Hepatic stellate cell (primary cell): Measurements from ENCODE around the gene EFCAB5.
"Not testable (repeated sequence)": the region's sequence is repeated elsewhere in the genome, so short reads cannot be mapped to it uniquely, and the experiment has no call there.

Experiments used
- DNase-seq: peaks from one replicate; pipeline ENCODE4 v3.0.0; 2011; ENCODE audit warnings: low spot score

EFCAB5 gene

GRCh38 chr17:29935909-29936308 is 5.5 kb upstream of the EFCAB5 start:
- DNase-seq, result not testable (repeated sequence)

DNA sequence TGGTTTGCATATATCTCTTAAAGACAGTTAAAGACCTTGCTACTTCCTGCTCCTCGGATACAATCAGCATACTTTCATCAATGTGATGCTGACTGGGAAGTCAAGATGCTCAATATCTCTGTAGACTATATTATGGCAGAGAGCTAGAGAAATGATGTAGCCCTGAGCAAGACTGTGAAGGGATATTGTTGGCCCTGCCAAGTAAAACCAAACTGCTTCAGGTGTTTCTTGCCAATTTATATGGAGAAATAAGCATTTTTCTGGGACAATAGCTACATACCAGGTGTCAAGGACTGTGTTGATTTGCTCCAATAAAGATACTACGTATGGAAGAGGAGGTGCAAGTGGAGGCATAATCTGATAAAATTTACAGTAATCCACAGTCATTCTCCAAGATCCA is 4.7 kb upstream of the EFCAB5 start:
- no peak for DNase-seq

DNA sequence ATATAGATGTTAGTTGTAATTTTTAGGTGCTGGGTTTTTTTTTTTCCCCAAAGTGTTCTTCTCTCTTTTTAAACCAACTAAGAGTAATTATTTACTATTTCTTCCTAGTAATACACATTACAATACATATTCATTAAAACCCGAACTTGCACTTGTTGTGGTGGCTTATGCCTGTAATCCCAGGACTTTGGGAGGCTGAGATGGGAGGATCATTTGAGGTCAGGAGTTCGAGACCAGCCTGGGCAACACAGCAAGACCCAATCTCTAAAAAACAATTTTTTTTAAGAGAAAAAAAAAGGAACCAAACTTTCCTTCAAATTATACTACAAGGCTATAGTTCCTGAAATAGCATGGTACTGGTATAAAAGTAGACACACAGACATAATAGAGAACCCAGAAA is 3.8 kb downstream of the EFCAB5 start:
- no peak for DNase-seq

DNA sequence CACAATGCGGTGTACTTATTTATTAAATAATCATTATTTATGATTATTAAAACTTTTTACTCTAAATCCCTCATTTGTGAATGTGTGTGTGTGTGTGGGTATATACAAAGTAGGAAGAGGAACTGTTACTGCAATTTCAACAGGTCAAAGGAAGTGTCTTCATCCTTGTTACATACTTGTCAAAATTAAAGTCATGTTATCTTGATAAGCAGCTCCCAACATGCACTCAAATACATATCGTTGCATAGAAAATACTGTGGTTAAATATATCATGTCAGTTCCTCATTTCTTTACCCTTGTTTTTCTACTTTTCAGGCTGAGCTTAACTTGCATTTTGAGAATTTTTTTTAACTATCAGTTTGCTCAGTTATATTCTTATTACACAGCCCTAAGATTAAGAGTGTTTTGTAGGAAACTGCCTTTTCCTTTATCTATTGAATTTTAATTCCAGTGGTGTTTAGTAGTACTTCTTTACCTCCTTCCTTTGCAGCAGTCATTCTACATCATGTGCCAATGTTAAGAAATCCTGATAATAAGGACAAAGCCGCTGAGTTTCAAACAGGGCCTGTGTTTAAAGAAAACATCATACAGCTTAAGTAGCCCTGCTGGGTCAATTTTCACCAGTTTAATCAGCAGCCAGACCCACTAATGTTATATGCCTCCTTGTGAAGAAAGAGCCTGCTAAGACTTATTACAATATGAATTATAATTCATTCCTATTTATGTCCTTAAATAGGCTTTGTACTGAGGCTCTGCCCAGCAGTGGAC is 7.2 kb downstream of the EFCAB5 start:
- DNase-seq, result no peak

- no peak for DNase-seq
Observed at GRCh38 chr17:29949696-29950095, 8.3 kb downstream of the EFCAB5 start.

GRCh38 chr17:29954405-29954804 is 13.0 kb downstream of the EFCAB5 start:
- DNase-seq, result no peak

GRCh38 chr17:29956225-29956624 is 14.8 kb downstream of the EFCAB5 start:
- DNase-seq, result no peak

DNA sequence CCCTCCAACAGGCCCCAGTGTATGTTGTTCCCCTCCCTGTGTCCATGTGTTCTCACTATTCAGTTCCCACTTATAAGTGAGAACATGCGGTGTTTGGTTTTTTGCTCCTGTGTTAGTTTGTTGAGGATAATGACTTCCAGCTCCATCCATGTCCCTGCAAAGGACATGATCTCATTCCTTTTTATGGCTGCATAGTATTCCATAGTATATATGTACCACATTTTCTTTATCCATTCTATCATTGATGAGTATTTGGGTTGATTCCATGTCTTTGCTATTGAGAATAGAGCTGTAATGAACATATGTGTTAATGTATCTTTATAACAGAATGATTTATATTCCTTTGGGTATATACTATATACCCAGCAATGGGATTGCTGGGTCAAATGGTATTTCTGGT is 16.1 kb downstream of the EFCAB5 start:
- DNase-seq, result not testable (repeated sequence)

- no peak for DNase-seq
Observed at GRCh38 chr17:29958947-29959657, 17.7 kb downstream of the EFCAB5 start.

DNA sequence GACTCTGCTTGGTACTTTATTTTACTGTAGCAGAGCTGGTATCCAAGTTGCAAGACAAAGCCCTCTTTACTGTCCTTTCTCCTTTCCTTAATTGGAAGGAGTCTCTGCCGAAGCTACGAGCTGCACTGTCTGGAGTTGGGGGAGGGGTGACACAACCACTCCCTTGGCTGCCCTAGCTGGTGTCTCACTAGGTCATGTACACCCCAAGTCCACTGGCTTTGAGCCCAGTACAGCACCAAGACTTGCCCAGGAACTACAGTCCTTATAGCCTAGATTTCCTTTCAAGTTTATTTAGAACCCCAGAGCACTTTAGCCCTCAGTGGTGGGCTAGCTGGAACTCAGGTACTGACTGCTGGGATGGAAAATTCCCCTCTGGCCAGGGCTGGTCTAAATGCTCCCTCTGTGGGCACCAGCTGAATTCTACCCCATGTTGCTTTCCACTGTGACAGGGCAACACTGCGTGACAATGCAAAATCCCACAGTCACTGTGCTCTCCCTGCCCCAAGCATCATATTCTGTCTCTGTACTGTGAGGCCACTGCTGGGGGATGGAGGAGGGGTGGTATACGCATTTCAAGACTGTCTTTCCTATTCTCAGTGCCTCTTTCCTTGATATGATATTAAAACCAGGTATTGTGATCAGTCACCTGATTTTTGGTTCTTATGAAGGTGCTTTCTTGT is 18.4 kb downstream of the EFCAB5 start:
- no peak for DNase-seq

GRCh38 chr17:29962656-29963055 is 21.2 kb downstream of the EFCAB5 start:
- DNase-seq, result no peak

- DNase-seq, result no peak
Observed at GRCh38 chr17:29968271-29968670, 26.8 kb downstream of the EFCAB5 start.

GRCh38 chr17:29972277-29972676 is 30.8 kb downstream of the EFCAB5 start:
- DNase-seq, result no peak

GRCh38 chr17:29973005-29973404 is 31.6 kb downstream of the EFCAB5 start:
- no peak for DNase-seq

DNA sequence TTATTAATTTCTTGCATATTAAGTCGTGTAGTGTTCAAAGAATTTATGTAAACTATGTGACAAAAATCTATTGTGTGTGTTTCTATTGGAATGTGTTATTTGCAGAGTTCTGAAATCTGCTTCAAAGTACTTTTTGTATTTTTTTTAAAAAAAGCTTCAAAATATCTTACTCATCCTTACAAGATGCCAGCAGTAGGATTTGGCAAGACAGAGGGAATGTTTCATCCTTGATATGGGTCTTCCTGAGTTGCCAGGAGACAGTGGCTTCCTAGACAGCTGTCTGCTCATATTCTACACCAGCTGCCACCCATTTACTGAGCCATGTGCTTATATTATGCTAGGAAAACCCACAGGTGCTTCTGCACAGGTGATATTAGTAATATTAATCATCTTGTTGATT is 36.4 kb downstream of the EFCAB5 start:
- peak; percentile 16 for DNase-seq

GRCh38 chr17:29980261-29980660 is 38.8 kb downstream of the EFCAB5 start:
- no peak for DNase-seq

GRCh38 chr17:29982991-29983653 is 41.7 kb downstream of the EFCAB5 start:
- no peak for DNase-seq

- no peak for DNase-seq
Observed at GRCh38 chr17:29996458-29996857, 55.0 kb downstream of the EFCAB5 start.

DNA sequence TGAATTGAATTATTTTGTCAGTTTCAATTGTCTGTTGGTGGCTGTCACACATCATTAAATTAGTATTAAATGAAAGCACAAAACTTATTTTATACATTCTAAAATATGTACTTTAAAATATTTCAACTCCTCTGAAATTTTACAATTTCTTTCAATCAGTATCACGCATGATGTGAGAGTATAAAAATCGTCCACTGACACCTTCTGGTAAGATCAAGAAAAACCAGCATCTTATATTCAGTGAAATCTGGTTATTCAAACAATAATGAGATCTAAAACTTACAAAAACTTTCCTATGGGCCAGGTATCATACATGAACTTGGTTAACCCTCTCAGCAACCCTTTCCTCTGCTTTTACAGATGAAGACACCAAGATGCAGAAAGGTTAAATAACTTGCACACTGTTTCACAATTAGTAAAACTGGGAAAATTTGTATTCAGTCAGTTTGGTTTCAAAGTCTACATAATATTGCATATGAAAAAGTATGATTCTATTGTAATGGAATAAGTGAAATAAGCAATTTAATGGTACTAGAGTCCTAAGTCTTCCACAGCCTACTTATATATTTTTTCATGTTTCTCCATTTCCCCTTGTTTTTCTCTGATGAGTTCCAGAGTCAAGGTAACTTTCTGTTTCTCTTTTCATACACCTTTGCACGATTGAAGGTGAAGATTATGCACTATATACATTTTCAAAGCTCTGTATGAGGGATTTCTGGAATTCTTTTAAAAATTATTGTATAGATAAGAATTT is 58.7 kb downstream of the EFCAB5 start:
- DNase-seq, result no peak

- no peak for DNase-seq
Observed at GRCh38 chr17:30000755-30001257, 59.4 kb downstream of the EFCAB5 start.

- DNase-seq, result no peak
Observed at GRCh38 chr17:30002088-30002487, 60.7 kb downstream of the EFCAB5 start.
